H7 (cell line): ENCODE data around the gene ITCH. TPM values are rescaled to one million over a fixed set of nuclear protein-coding genes. Genes with fewer than 3 reads are reported as not detected.
"Not testable (repeated sequence)": the region's sequence is repeated elsewhere in the genome, so short reads cannot be mapped to it uniquely, and the experiment has no call there.

Experiments
- DNase-seq: peaks from one replicate; pipeline ENCODE4 v3.0.0; 2012
- H3K27me3 ChIP-seq: 2 replicates; pipeline ENCODE4 v1.6.0; 2011; ENCODE audit warnings: mild to moderate bottlenecking, low read length; ENCODE audit not compliant: control insufficient read depth, insufficient read depth
- H3K36me3 ChIP-seq: replicated peaks from 2 replicates; pipeline ENCODE4 v1.5.1; 2011; ENCODE audit warnings: low read length; ENCODE audit not compliant: control insufficient read depth, insufficient read depth
- H3K4me3 ChIP-seq: 2 replicates; pipeline ENCODE4 v1.5.1; 2011; ENCODE audit warnings: low read depth, mild to moderate bottlenecking, control low read depth, low read length, moderate library complexity; ENCODE audit not compliant: insufficient read depth
- total RNA-seq: library from RNA; depleted of rRNA; stranded (reverse); fragments of >200 nt; shearing (Covaris generic); gene quantifications from 2 replicates; pipeline ENCODE4 v1.2.3, GENCODE V29; 2014

Gene ITCH
- total RNA-seq, 1 experiment from 2014 or later, result 27.5 TPM

GRCh38 chr20:34382877-34383455 lies 19.9 kb downstream of the ITCH start:
- DNase-seq, H3K4me3 ChIP-seq, H3K27me3 ChIP-seq, H3K36me3 ChIP-seq: not testable (repeated sequence)

- DNase-seq, result no peak
- Histone ChIP-seq H3K4me3 (no peak overlapping the region), H3K36me3 (no peaks in the 10 kb centered on the region), H3K27me3 (no peaks in the 10 kb centered on the region)
Measured at GRCh38 chr20:34385464-34385863, 22.4 kb downstream of the ITCH start.

- Histone ChIP-seq H3K36me3 (no peaks in the 10 kb centered on the region; the same call in 1 of the 2 replicates), H3K27me3 (no peaks in the 10 kb centered on the region), H3K4me3 (no peak overlapping the region)
- no peak for DNase-seq
Measured at GRCh38 chr20:34388000-34388399, 24.9 kb downstream of the ITCH start.

GRCh38 chr20:34388678-34389077 lies 25.6 kb downstream of the ITCH start:
- no peaks in the 10 kb centered on the region; the same call in 1 of the 2 replicates for H3K36me3 ChIP-seq
- no peaks in the 10 kb centered on the region for H3K27me3 ChIP-seq
- no peak overlapping the region for H3K4me3 ChIP-seq
- no peak for DNase-seq

GRCh38 chr20:34389206-34389953 lies 26.3 kb downstream of the ITCH start:
- H3K27me3 ChIP-seq, result no peaks in the 10 kb centered on the region
- no peak for DNase-seq
- H3K36me3 ChIP-seq, result no peaks in the 10 kb centered on the region; the same call in none of the 2 replicates
- H3K4me3 ChIP-seq, result no peak overlapping the region

GRCh38 chr20:34389954-34390555 lies 27.0 kb downstream of the ITCH start:
- Histone ChIP-seq H3K36me3 (no peaks in the 10 kb centered on the region; the same call in none of the 2 replicates), H3K4me3 (no peak overlapping the region), H3K27me3 (no peaks in the 10 kb centered on the region)
- DNase-seq, result no peak

DNA sequence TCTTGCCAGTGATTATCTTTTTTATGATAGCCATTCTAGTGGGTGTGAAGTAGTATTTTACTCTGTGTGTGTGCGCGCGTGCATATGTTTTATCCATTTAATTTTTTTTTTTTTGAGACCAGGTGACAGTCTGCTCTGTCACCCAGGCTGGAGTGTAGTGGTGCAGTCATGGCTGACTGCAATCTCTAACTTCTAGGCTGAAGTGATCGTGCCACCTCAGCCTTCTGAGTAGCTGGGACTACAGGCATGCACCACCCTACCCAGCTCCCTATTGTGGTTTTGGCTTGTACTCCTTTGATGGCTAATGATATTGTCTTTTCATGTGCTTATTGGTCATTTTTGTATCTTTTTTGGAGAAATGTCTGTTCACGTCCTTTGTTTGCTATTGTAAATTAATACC lies 33.3 kb downstream of the ITCH start:
- no peak overlapping the region for H3K4me3 ChIP-seq
- H3K36me3 ChIP-seq, result no peaks in the 10 kb centered on the region; the same call in none of the 2 replicates
- no peaks in the 10 kb centered on the region for H3K27me3 ChIP-seq
- DNase-seq, result no peak

GRCh38 chr20:34397096-34397495 lies 34.0 kb downstream of the ITCH start:
- Histone ChIP-seq H3K27me3 (no peaks in the 10 kb centered on the region), H3K4me3 (no peak overlapping the region), H3K36me3 (no peaks in the 10 kb centered on the region; the same call in none of the 2 replicates)
- no peak for DNase-seq

GRCh38 chr20:34400776-34401175 lies 37.7 kb downstream of the ITCH start:
- DNase-seq, H3K4me3 ChIP-seq, H3K36me3 ChIP-seq, H3K27me3 ChIP-seq: not testable (repeated sequence)

- Histone ChIP-seq H3K27me3 (no peaks in the 10 kb centered on the region), H3K36me3 (no peaks in the 10 kb centered on the region), H3K4me3 (no peak overlapping the region)
- DNase-seq, result no peak
Measured at GRCh38 chr20:34401741-34402455, 38.8 kb downstream of the ITCH start.

DNA sequence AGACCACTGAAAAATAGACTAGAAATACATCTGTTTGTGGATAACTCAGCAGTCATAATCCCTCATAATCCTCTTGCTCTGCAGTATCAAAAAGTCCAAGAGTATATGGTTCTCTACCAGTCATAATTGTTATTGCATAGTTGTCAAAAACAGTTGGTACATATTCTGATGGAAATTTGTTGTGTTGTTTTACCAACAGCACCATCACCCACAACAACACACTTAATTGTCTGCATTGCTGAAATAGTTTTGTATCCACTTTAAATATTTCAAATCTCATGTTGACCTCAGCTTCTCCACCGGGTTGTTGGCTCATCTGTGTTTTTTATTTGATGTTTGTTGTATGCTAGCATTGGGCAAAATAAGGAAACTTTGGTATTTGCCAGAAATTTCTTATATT lies 39.4 kb downstream of the ITCH start:
- H3K36me3 ChIP-seq, result no peaks in the 10 kb centered on the region
- no peaks in the 10 kb centered on the region for H3K27me3 ChIP-seq
- no peak overlapping the region for H3K4me3 ChIP-seq
- no peak for DNase-seq

- no peaks in the 10 kb centered on the region for H3K36me3 ChIP-seq
- DNase-seq, result no peak
- H3K4me3 ChIP-seq, result no peak overlapping the region
- H3K27me3 ChIP-seq, result no peaks in the 10 kb centered on the region
Measured at GRCh38 chr20:34403063-34403827, 40.2 kb downstream of the ITCH start.

- H3K27me3 ChIP-seq, result no peaks in the 10 kb centered on the region
Measured at GRCh38 chr20:34403908-34404307, 40.8 kb downstream of the ITCH start.

DNA sequence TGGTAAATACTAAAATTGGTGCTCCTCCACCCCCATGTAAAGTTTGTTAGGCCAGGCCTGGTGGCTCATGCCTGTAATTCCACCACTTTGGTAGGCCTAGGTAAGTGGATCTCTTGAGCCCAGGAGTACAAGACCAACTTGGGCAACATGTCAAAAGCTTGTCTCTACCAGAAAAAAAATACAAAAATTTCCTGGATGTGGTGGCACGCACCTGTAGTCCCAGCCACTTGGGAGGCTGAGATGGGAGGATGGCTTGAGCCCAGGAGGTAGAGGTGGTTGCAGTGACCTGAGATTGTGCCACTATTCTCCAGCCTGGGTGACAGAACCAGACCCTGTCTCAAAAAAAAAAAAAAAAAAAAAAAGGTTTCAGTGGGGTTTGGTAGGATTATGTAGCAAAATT lies 41.7 kb downstream of the ITCH start:
- no peaks in the 10 kb centered on the region for H3K27me3 ChIP-seq
- H3K36me3 ChIP-seq, result peaks cover 3% of the 10 kb centered on the region; the same call in 1 of the 2 replicates
- no peak overlapping the region for H3K4me3 ChIP-seq
- no peak for DNase-seq

More at GRCh38 chr20:34403908-34404307, 40.8 kb downstream of the ITCH start:
- no peak for DNase-seq
- Histone ChIP-seq H3K4me3 (no peak overlapping the region), H3K36me3 (no peaks in the 10 kb centered on the region)
